OCI-LY3 (cell line): ENCODE measurements around the gene TMEM87B.

Source experiments
- EZH2phosphoT487 ChIP-seq: fragments of 200-600 bp; shearing (Covaris generic); IDR thresholded peaks from 2 replicates; pipeline ENCODE4 v1.6.1; 2018; ENCODE audit warnings: antibody characterized with exemption, mixed run types, low read depth
- TF ChIP-seq, protein P1 (sequence below): fragments of 200-600, 300-600 bp; sonication (generic); IDR thresholded peaks from 2 replicates; pipeline ENCODE4 v1.5.1; 2014; ENCODE audit warnings: antibody characterized with exemption, low read length, low read depth

DNA sequence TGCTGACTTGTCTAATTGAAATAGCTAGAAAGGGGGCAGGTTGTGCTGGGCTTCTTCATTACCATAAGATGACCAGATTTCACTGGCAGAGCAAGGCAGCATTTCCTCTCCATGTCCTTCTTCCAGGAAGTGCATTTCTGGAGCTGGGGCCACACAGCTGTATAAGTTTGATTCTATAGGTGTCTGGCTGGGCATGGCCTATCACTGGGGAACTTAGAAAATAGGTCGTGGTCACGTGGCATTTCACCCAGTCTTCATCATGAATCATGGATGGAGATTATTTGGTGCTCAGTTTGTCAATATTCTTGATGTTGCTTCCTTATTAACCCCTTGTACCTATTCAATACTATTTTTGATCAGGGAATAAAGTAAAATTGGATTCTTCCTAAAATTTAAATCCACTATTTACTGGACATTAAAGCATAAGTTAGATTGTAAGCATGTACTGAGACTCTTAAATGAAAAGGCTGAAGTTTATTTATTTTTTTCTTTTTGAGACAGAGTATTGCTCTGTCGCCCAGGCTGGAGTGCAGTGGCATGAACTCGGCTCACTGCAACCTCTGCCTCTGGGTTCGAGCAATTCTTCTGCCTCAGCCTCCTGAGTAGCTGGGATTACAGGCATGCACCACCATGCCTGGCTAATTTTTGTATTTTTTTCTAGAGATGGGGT lies 49.5 kb upstream of the TMEM87B start:
- TF ChIP-seq, protein P1, sequence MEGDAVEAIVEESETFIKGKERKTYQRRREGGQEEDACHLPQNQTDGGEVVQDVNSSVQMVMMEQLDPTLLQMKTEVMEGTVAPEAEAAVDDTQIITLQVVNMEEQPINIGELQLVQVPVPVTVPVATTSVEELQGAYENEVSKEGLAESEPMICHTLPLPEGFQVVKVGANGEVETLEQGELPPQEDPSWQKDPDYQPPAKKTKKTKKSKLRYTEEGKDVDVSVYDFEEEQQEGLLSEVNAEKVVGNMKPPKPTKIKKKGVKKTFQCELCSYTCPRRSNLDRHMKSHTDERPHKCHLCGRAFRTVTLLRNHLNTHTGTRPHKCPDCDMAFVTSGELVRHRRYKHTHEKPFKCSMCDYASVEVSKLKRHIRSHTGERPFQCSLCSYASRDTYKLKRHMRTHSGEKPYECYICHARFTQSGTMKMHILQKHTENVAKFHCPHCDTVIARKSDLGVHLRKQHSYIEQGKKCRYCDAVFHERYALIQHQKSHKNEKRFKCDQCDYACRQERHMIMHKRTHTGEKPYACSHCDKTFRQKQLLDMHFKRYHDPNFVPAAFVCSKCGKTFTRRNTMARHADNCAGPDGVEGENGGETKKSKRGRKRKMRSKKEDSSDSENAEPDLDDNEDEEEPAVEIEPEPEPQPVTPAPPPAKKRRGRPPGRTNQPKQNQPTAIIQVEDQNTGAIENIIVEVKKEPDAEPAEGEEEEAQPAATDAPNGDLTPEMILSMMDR = no peak
- no peak for TF ChIP-seq EZH2phosphoT487
